Measurements from ENCODE around the gene SOX1.
A peak's percentile ranks its signal among the peaks of the same experiment; 100 is the strongest.

GRCh38 chr13:112056739-112057438, 10.1 kb upstream of the SOX1 start:
- TF ChIP-seq EZH2 (IDR thresholded peaks at IDR 0.05; ENCODE audit: borderline replicate concordance) (peak; percentile 17), CTCF (IDR thresholded peaks at IDR 0.05; ENCODE audit: poor library complexity) (no peak)

Data from hepatocyte (in vitro differentiated cells).